Kidney (tissue), 14 donors: Measurements from ENCODE around the gene KRT73. TPM values are rescaled to one million over a fixed set of nuclear protein-coding genes. Genes with fewer than 3 reads are reported as not detected.

Experiments used
- DNase-seq, 5 donors: peaks; one replicate each; pipeline ENCODE4 v3.0.0-alpha.2; 2013 to 2020
- FAIRE-seq: peaks from 2 replicates; lab custom pipeline; 2012; peaks lifted over from hg19 to GRCh38; lab: Jason Lieb, UNC
- H3K27ac ChIP-seq, 2 donors: one replicate each; pipeline ENCODE4 v1.7.0; 2013; ENCODE audit warnings: low read depth in 2 of 2, low read length in 2 of 2, inconsistent platforms in 1 of 2
- H3K27me3 ChIP-seq: one replicate; pipeline ENCODE4 v1.7.1; 2013; ENCODE audit warnings: low read length, inconsistent platforms; ENCODE audit not compliant: control insufficient read depth, insufficient read depth
- H3K36me3 ChIP-seq, 3 donors: one replicate each; pipeline versions ENCODE4 v1.7.0 to v1.7.1; 2013; ENCODE audit warnings: low read length in 3 of 3, control low read depth in 1 of 3, inconsistent platforms in 1 of 3; ENCODE audit not compliant: insufficient read depth in 3 of 3, control insufficient read depth in 2 of 3
- H3K4me1 ChIP-seq, 3 donors: one replicate each; pipeline versions ENCODE4 v1.7.0 to v1.7.1; 2013; ENCODE audit warnings: low read length in 3 of 3, inconsistent platforms in 1 of 3, low read depth in 1 of 3; ENCODE audit not compliant: control insufficient read depth in 2 of 3, insufficient read depth in 2 of 3
- H3K4me3 ChIP-seq, 3 donors: one replicate each; pipeline versions ENCODE4 v1.7.0 to v1.8.1; 2013; ENCODE audit warnings: low read length in 3 of 3, control low read depth in 1 of 3, inconsistent platforms in 1 of 3
- H3K9ac ChIP-seq, 3 donors: one replicate each; pipeline versions ENCODE4 v1.7.0 to v1.7.1; 2013; ENCODE audit warnings: low read length in 3 of 3, control low read depth in 1 of 3, inconsistent platforms in 1 of 3
- H3K9me3 ChIP-seq, 3 donors: one replicate each; pipeline versions ENCODE4 v1.7.0 to v1.7.1; 2013; ENCODE audit warnings: low read length in 3 of 3, control low read depth in 1 of 3, inconsistent platforms in 1 of 3; ENCODE audit not compliant: control insufficient read depth in 2 of 3, insufficient read depth in 1 of 3
- CTCF ChIP-seq: IDR thresholded peaks from 3 replicates; pipeline ENCODE4 v1.5.1; 2012; ENCODE audit warnings: mild to moderate bottlenecking, moderate library complexity, borderline replicate concordance; ENCODE audit not compliant: insufficient read depth; ENCODE audit errors: extremely low read depth
- intact Hi-C: fragments of 100-400 bp; cut with DNase I; formaldehyde crosslinking; loops from one replicate; pipeline ENCODE4 v1.11.1; 2022
- polyA plus RNA-seq: library from polyadenylated mRNA; stranded (reverse); fragments of 350-450 nt; fragmentation: Illumina TruSeq; extraction: RNeasy Lipid Tissue Mini Kit (QIAGEN cat#74804); gene quantifications from one replicate; pipeline ENCODE4 v1.2.3, GENCODE V29; 2014; ENCODE audit warnings: low read depth, low replicate concordance; ENCODE audit not compliant: insufficient read depth
- total RNA-seq: library from RNA; stranded (reverse); fragmentation: NEBNext Ultra II Directional; extraction: Animal tissue kit (Norgen Biotek cat#: 25700); gene quantifications from one replicate; pipeline ENCODE4 v1.2.1, GENCODE V29; 2021
- donor health status: control.
- donor health status: control.
- donor health status: control.
- donor health status: control.
- donor health status: control.
- donor health status: DM: yes; HTN: yes; CAD: no.
- donor health status: Normal renal cell carcinoma (clear cell type).

Gene KRT73
- total and polyA plus RNA-seq, 2 donors from 2014 or later = not detected

- Histone ChIP-seq H3K27ac (no peak overlapping the region), H3K4me3 (no peak overlapping the region), H3K4me1 (no peaks in the 10 kb centered on the region), H3K27me3 (no peaks in the 10 kb centered on the region), H3K9me3 (no peaks in the 10 kb centered on the region), H3K9ac (no peak overlapping the region), H3K36me3 (no peaks in the 10 kb centered on the region)
- intact Hi-C loops = no loop called here
- no peak for TF ChIP-seq CTCF
- DNase-seq (no peak), FAIRE-seq (no peak)
Measured at GRCh38 chr12:52666471-52666870, 48.1 kb upstream of the KRT73 start.

DNA sequence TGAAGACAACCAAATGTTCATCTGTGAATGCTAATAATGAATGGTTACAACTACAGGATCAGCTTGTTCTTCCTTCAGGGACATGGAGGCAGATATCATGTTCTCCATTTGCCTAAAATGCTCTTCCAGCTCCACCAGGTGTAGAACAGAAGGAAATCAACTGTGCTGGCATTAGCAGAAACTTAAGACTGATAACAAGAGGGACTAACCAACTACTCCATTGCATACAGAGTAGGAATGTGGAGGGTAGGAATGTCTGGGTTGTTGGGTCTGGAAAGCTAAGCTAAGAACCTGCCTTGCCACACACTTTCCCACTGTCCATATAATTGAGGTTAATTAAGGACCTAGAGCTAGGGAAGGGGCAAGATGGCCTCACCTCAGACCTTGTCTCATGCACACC, 45.1 kb upstream of the KRT73 start:
- no peak for TF ChIP-seq CTCF
- Histone ChIP-seq H3K36me3 (no peaks in the 10 kb centered on the region), H3K27me3 (no peaks in the 10 kb centered on the region), H3K4me1 (no peaks in the 10 kb centered on the region), H3K9me3 (no peaks in the 10 kb centered on the region), H3K9ac (no peak overlapping the region), H3K27ac (no peak overlapping the region), H3K4me3 (no peak overlapping the region)
- FAIRE-seq = no peak
- intact Hi-C loops = no loop called here
- no peak for DNase-seq

DNA sequence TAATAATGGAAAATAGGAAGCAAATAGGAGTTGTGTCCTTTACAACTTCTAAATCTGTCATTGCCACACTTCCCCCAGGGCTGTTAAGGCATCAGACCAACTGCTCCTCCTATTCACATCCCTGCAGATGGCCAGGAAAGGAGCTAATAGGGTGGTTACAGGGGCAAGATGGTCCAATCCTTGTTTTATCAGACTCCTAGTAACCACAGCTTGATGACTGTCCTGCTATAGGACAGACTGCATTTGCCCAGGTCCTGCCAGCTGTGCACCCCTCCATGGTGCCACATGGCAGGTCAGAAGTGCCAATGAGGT, 44.5 kb upstream of the KRT73 start:
- TF ChIP-seq CTCF = no peak
- DNase-seq (no peak), FAIRE-seq (no peak)
- Histone ChIP-seq H3K4me3 (no peak overlapping the region), H3K27ac (no peak overlapping the region), H3K9me3 (no peaks in the 10 kb centered on the region), H3K36me3 (no peaks in the 10 kb centered on the region), H3K27me3 (no peaks in the 10 kb centered on the region), H3K4me1 (no peaks in the 10 kb centered on the region), H3K9ac (no peak overlapping the region)
- intact Hi-C loops = no loop called here

DNA sequence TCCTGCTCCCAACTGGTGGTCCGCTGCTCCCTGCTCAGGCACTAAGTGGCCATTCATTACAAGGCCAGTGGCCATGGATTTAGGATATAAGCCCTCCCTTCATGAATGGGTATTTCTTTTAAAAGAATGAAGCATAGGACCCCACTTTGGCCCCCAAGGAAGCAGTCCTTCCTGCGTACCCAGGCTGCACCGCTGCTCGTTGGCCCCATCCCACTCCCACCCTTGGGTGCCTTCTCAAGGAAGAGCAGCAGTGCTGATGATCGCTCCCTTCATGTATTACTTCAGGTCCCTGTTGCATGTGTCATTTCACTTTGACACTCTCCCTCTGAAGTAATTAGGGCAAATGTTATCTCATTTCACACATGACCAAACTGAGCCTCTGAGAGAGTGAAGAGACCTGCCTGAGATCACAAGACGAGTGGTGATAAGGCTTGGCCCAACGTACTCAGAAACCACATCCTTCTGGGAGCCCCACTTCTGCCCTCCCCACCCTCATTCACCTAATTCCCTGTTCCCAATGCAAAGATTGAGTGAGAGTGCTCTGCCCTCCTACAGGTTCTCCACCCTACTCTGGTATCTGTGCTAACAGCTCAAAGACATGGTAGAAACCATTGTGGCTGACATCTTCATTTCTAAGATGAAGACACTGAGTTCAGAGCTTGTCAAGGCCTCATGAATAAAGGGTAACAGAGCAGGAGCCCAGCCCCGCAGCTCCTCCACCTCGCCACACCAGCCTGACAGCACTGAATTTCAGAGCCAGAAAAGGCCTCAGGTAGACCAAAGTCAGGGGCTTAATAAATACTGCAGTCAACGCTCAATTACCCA, 43.9 kb upstream of the KRT73 start:
- Histone ChIP-seq H3K9ac (no peak overlapping the region), H3K27me3 (no peaks in the 10 kb centered on the region), H3K9me3 (no peaks in the 10 kb centered on the region), H3K36me3 (no peaks in the 10 kb centered on the region), H3K27ac (no peak overlapping the region), H3K4me1 (no peaks in the 10 kb centered on the region), H3K4me3 (no peak overlapping the region)
- intact Hi-C loops = no loop called here
- DNase-seq = no peak
- no peak for FAIRE-seq
- TF ChIP-seq CTCF = no peak
